HG03575 (cell line): ENCODE results near the gene PPP4R3B.
"Not testable (repeated sequence)": the region's sequence is repeated elsewhere in the genome, so short reads cannot be mapped to it uniquely, and the experiment has no call there.

ENCODE experiments used
- ATAC-seq: cut with Tn5 transposase; IDR thresholded peaks from one replicate; pipeline ENCODE4 v1.9.1; 2021; ENCODE audit not compliant: unreplicated experiment, insufficient number of reproducible peaks, low FRiP score; ENCODE audit errors: extremely low read depth

PPP4R3B gene

DNA sequence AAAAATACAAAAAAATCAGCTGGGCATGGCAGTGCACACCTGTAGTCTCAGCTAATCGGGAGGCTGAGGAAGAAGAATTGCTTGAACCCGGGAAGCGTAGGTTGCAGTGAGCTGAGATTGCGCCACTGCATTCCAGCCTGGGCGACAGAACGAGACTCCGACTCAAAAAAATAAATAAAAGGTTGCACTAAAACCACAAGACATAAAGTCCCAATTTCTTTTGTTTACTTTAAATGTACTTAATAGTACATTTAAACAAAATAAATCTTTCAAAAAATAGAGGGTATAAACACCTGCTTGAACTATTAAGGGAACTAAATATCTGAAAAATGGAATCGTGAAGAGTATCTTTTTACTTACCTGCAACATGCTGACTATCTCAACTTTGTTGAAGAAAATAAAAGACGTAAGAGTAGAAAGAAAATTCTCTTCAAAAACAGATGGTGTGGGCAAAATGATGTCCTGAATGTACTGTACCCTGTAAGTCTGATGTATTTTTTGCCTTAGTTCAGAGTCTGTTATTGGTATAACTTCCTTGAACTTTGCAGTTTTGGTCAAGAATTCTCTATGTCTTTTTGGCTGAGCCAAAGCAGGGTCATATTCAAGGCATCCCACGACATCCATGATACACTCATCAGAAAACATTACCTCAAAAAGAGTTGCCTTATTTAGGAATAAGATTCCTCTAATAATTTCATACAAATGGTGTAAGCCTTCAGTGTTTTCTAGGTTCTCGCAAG, 19.2 kb downstream of the PPP4R3B start:
- no peak for ATAC-seq

DNA sequence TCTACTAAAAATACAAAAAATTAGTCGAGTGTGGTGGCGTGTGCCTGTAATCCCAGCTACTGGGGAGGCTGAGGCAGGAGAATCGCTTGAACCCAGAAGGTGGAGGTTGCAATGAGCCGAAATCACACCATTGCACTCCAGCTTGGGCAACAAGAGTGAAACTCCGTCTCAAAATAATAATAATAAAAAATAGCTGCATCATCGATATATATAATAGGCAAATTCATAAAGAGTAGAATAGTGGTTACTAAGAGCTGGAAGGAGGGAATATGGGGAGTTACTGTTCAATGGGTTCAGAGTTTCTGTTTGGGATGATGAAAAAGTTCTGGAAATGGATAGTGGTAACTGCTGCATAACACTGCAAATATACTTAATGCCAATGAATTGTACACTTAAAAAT, 20.6 kb downstream of the PPP4R3B start:
- not testable (repeated sequence) for ATAC-seq

- ATAC-seq: no peak
Measured at GRCh38 chr2:55595536-55595935, 21.9 kb downstream of the PPP4R3B start.

GRCh38 chr2:55592130-55592529, 25.3 kb downstream of the PPP4R3B start:
- no peak for ATAC-seq

DNA sequence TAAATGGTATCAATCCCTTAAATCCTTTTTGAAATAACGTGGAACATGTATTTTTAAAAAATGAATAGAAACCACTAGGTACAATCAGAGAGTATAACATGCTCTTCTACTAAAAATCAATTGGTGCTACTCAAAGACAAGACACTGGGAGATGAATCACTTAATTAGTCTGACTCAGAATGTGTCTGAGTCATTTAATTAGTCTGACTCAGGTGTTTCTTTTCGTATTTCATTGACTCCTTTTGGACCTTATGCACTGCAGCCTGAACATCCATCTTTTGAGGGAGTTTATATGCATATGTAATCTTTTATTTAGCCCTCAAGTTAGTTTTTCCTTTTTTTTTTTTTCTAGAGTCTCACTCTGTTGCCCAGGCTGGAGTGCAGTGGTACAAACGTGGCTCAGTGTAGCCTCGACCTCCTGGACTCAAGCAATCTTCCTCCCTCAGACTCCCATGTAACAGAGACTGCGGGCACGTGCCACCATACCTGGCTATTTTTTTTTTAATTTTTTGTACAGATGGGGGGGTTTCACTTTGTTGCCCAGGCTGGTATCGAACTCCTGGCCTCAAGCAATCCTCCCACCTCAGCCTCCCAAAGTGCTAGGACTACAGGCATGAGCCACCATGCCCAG, 26.5 kb downstream of the PPP4R3B start:
- ATAC-seq: no peak

DNA sequence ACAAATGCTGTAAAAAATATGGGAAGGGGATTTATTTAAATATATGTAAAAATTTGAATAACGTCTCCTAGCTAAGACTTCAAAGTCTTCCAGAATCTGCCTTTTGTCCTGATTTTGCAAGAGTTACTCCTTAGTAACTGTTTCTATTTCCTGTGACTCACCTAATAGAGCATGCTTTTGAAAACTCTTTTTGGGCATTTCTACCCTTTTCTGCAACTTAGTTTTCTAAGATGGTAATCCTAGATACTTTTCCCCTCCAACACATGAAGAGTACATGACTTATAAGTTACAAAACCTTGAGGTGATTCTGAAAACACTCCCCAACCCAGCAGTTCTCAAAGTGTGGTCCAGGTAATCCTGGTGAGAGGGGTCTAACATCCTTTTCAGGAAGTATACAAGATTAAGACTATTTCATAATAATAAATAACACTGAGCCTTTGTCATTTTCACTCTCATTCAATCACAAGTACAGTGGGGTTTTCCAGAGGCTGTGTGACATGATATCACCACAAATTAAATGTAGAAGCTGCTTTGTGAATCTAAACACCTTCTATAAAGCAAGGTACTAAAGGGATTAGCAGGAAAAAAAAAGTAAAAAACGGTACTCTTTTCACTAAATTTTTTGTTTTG, 31.9 kb downstream of the PPP4R3B start:
- ATAC-seq: no peak

DNA sequence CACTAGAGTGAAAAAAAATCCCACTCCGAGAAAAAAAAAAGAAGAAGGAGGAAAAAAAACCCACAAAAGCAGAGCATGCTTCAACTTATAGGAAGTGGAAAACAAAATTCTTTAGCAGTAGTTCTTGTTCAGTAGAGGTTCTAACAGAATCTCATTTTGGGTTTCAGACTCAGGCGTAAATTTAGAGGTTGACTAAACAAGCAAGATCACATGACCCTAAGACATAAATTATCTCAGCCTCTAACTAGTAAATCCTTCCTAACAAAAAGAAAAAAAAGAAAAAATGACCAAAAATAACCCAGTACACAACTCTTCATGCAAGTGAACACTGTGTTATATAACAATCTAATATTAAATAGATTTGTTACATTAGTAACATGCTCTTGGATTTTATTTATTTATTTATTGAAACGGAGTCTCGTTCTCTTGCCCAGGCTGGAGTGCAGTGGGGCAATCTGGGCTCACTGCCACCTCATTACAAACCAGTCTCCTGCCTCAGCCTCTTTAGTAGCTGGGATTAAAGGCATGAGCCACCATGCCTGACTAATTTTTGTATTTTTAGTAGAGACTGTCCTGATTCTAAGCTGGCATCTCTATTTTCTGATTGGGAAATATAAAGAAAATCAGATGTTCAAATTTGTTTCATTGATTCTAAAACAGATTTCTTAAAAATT, 35.4 kb downstream of the PPP4R3B start:
- no peak for ATAC-seq

DNA sequence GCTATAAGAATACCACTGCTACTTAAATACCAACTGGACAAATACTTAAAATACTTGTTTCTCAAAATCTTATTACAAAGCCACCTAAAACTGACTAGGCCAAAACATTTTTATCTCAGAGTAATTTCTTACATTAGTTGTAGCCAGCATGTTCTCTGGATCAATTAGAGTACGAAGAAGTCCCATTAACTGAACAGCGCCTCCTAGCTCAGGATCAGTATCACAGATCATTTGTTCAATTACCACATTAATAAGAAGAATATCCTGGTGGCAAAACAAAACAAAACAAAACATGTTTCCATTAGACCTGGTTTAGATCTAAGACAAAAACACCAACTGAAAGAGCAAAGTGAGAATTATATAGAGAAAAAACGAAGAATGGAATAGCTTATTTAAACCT, 36.0 kb downstream of the PPP4R3B start:
- no peak for ATAC-seq

DNA sequence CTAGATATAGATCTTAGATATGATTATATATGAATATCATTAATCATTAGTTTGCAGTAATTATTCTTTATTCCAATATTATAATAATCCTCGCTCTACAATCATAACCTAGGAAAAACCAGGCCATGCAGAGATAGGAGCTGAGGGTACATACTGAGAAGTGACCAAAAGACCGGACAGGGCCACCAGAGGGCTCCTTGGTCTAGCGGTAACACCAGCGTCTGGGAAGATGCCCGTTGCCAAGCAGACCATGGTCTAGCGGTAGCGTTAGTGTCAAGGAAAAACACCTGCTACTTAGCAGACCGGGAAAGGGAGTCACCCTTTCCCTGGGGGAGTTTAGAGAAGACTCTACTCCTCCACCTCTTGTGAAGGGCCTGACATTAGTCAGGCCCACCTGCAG, 48.4 kb downstream of the PPP4R3B start:
- ATAC-seq: not testable (repeated sequence)

GRCh38 chr2:55567298-55567697, 50.1 kb downstream of the PPP4R3B start:
- no peak for ATAC-seq

DNA sequence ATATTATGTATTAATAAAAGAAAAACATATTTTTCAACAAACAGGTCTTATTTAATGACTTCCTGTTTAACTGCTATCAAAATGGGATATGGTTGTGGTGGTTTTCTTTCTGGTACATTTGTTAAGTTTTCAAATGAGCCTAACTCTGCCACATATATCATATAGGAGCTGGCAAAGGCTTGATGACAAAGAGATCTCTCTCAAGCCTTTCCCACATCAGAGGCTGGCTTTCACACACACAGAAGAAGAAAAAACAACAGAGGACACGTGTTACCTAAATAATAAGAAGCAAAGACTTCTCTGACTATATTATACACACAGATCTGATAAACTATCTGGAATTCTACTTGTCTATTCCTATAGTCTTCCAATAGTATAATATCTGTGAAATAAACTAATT, 51.8 kb downstream of the PPP4R3B start:
- ATAC-seq: no peak

DNA sequence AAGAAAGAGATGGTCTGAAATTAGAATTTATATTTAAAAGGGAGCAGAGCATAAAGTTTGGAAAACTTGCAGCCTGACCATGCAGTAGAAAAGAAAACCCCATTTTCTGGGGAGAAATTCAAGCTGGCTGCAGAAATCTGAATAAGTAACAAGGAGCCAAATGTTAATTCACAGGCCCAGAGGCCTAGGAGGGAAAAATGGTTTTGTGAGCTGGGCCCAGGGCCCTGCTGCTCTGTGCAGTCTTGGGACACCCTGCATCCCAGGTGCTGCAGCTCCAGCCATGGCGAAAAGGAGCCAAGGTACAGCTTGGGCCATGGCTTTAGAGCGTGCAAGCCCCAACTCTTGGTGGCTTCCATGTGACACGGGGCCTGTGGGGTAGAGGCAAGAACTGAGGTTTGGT, 56.6 kb downstream of the PPP4R3B start:
- no peak for ATAC-seq

DNA sequence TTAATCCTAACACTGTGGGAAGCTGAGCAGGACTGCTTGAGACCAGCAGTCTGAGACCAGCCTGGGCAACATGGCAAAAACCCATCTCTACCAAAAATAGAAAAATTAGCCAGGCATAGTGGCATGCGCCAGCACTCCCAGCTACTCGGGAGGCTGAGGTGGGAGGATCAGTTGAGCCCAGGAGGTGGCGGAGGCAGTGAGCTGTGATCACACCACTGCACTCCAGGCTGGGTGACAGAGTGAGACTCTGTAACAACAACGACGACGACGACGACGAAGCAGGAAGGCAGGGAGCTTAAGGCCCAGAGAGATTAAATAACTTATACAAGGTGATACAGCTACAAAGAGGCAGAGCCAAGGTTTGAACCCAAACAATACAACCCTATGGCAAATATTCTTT, 60.6 kb downstream of the PPP4R3B start:
- no peak for ATAC-seq

DNA sequence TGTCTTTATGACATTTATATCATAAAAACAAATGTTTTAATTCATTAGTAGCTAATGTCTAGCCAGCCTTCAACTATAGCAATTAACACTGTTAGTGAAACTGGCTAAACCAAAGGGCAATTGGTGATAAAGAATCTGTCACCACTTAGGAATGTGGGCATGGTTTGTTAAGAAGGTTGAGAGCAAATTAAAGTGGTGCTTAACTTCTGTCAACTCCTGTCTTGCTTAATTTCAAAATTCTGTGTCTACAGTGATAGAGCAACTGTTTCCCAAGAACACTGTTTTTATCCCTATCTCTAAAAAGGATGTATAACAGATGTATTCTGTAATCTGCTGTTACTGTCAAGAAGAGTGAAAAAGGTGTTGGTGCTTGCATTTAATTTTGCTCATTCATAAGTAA, 61.4 kb downstream of the PPP4R3B start:
- ATAC-seq: no peak

DNA sequence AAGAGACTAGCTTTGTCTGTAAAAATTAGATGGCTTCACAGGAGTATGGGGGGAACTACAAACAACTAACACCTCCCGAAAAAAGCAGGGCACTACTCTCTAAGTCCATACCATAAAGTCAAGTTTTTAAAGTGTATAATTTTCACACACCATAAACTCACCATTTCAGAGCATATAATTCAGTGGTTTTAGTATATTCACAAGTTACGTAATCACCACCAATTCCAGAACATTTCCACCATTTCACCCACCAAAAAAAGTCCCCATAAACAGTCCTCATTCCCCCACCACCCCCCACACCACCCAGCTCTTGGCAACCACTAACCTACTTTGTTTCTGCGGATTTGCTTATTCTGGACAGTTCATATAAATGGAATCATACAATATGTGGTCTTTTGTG, 64.1 kb downstream of the PPP4R3B start:
- no peak for ATAC-seq

- no peak for ATAC-seq
Measured at GRCh38 chr2:55550368-55551102, 66.9 kb downstream of the PPP4R3B start.

- not testable (repeated sequence) for ATAC-seq
Measured at GRCh38 chr2:55547679-55548078, 69.7 kb downstream of the PPP4R3B start.

DNA sequence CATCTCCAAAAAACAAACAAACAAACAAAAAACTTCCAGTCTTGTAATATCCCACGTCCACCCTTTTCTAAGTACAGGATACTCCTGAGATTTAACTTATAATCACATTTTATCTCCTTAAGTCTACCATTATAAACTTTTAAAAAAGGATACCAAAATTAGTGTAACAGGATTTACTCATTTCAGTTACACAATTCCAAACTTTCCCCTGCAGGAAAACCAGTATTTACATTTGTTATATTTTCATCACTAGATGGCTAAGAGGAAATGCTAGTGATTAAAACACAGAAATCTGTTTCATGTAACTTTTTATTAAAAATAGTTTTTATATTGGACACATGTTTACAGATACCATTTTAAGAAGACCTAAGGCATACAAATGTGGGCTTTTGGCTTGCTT, 70.4 kb downstream of the PPP4R3B start:
- no peak for ATAC-seq

GRCh38 chr2:55530539-55531081, 86.8 kb downstream of the PPP4R3B start:
- ATAC-seq: no peak
